VCaP (cell line): ENCODE results near the gene RPL6.
"Not testable (repeated sequence)": the region's sequence is repeated elsewhere in the genome, so short reads cannot be mapped to it uniquely, and the experiment has no call there.

Experiments
- H3K27ac ChIP-seq: fragments of 450-650 bp; 2 replicates; pipeline ENCODE4 v1.5.1; 2017
- CTCF ChIP-seq: fragments of 450-650 bp; conservative IDR thresholded peaks from 2 replicates; pipeline ENCODE4 v1.5.1; 2017; ENCODE audit warnings: mild to moderate bottlenecking, moderate library complexity

Gene RPL6

DNA sequence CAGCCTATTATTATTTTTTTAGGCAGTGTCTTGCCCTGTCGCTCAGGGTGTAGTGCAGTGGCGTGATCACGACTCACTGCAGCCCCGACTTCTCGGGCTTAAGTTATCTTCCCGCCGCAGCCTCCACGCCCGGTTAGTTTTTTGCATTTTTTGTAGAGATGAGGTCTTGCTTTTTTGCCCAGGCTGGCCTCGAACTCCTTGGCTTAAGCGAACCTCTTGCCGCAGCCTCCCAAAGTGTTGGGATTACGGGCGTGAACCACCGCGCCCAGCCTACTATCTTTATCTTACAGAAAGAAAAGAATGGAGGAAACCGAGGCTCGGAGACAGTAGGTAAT lies 8.8 kb upstream of the RPL6 start:
- TF ChIP-seq CTCF, result no peak
- H3K27ac ChIP-seq, result peak overlapping the region; percentile 91

- H3K27ac ChIP-seq, result not testable (repeated sequence)
These were observed 6.1 kb upstream of the RPL6 start for GRCh38 chr12:112415457-112415856.

- TF ChIP-seq CTCF, result no peak
- peak overlapping the region; percentile 56 for H3K27ac ChIP-seq
These were observed 4.6 kb upstream of the RPL6 start for GRCh38 chr12:112413855-112414625.

DNA sequence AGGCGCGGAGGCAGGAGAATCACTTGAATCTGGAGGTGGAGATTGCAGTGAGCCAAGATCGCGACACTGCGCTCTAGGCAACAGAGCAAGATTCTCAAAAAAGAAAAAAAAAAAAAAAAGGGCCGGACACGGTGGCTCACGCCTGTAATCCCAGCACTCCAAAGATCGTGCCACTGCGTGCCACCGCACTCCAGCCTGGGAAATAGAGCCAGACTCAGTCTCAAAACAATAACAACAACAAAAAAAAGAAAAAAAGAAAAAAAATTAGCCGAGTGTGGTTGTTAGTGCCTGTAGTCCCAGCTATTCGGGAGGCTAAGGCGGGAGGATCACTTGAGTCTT lies 470 bp upstream of the RPL6 start:
- peak overlapping the region; percentile 89 for H3K27ac ChIP-seq
- no peak for TF ChIP-seq CTCF

GRCh38 chr12:112408621-112409020 lies 784 bp downstream of the RPL6 start:
- TF ChIP-seq CTCF, result no peak
- peak overlapping the region; percentile 89 for H3K27ac ChIP-seq

DNA sequence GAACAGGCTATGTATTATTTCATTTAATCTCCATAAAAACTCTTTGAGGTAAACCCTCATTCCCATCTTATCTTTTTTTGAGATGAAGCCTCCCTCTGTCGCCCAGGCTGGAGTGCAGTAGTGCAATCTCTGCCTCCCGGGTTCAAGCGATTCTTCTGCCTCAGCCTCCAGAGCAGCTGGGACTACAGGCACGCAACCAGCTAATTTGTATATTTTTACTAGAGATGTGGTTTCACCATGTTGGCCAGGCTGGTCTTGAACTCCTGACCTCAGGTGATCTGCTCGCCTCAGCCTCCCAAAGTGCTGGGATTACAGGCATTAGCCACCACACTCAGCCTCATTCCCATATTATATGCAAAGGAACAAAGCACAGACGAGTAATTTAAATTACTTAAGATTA lies 1.7 kb downstream of the RPL6 start:
- H3K27ac ChIP-seq, result peak overlapping the region; percentile 89

DNA sequence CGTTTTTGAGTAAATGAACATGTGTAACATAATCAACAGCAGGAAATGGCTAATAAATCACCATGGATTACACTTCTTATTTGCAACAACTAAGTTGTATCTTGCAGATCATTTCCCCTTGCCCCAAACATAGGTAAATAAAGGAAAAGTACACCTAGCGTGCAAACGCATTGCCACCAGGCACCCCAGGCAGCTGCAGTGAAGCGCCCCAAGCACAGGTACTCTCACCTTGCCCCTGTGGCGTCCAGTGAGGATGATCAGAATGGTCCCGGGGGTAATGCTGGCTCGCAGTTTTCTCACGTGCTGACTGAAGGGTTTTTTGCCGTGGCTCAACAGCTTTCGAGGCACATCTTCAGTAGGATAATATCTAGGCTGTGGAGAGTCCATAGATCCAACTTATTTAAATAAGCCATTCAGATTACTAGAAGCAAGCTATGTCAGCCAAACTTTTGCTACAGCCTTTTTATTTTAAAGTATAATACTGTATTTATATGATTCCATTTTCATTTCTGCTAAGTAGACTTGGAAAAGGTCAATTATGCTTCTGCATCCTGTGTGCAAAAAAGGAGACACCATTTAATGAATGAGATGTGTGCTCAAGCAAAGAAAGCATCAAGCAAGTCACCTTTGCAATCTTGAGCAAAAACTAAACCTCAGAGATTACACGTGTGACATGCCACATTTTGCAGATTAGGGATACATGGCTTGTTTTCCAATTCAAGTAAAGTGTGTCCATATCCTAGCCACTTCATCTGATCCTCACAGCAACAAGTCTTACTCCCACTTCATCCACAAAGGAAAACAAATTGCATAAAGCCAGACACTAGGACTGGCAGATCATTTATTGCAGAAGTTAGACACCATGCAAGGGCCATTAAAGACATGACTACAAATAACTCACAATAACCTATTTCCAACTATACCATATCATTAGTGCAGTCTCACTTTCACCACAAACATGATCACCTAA lies 2.6 kb downstream of the RPL6 start:
- no peak for TF ChIP-seq CTCF
- peak overlapping the region; percentile 89 for H3K27ac ChIP-seq

DNA sequence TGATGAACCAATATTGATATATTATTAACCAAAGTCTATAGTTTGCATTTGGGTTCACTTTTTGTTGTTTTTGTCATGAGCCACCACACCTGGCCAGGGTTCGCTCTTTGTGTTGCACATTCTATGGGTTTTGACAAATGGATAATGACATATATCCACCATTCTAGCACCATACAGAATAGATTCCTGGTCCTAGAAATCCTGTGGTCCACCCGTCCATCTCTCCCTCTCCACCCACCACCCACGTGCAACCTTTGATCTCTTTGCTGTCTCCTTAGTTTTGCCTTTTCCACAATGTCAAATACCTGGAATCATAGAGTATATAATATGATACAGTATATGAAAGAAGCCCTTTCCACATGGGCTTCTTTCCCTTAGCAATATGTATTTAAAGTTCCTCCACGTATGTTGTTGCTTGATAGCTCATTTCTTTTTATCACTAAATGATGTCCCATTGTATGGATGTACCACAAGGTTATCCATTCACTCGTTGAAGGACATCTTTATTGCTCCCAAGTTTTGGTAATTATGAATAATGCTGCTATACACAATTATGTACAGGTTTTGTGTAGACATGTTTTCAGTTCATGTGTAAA lies 7.4 kb downstream of the RPL6 start:
- no peak for TF ChIP-seq CTCF
- H3K27ac ChIP-seq, result no peak overlapping the region
